ENCODE data around the gene CNOT8. TPM values are rescaled to one million over a fixed set of nuclear protein-coding genes. Genes with fewer than 3 reads are reported as not detected.

CNOT8 gene
- total and polyA plus RNA-seq, 2 of the 4 experiments (the other 2 are of a cell fraction): 41.4 to 49.1 TPM

GRCh38 chr5:154817815-154818214 is 40.6 kb upstream of the CNOT8 start:
- Histone ChIP-seq H3K9ac (ENCODE audit: low read depth, low read length) (no peak overlapping the region), H3K4me3 (ENCODE audit: insufficient read depth, low read depth, low read length) (no peak overlapping the region), H3K14ac (replicated peaks; ENCODE audit: low read depth, low read length) (no peak overlapping the region), H3K9me1 (ENCODE audit: insufficient read depth, low read length) (peaks cover 9% of the 10 kb centered on the region; the same call in 1 of the 2 replicates), H3K4ac (ENCODE audit: low read depth, low read length) (no peak overlapping the region), H3K4me1 (ENCODE audit: control insufficient read depth, insufficient read depth, low read length) (no peaks in the 10 kb centered on the region), H3K23ac (ENCODE audit: low read depth, low read length) (no peak overlapping the region), H4K5ac (ENCODE audit: low read depth, low read length) (no peak overlapping the region), H3K4me2 (ENCODE audit: low read depth, low read length) (no peak overlapping the region), H3K18ac (ENCODE audit: low read depth, low read length) (no peak overlapping the region), H2BK5ac (ENCODE audit: low read depth, low read length, poor library complexity, severe bottlenecking) (no peak overlapping the region), H2AFZ (replicated peaks; ENCODE audit: low read length, poor library complexity) (no peak overlapping the region), H2BK20ac (ENCODE audit: low read depth, low read length) (no peak overlapping the region), H3K36me3 (ENCODE audit: control insufficient read depth, insufficient read depth, low read length) (peaks cover 70% of the 10 kb centered on the region), H2AK9ac (replicated peaks; ENCODE audit: low read depth, low read length, poor library complexity) (no peak overlapping the region), H4K20me1 (ENCODE audit: insufficient read depth, low read length) (peaks cover 1% of the 10 kb centered on the region; the same call in 1 of the 2 replicates), H4K91ac (ENCODE audit: insufficient read depth, low read depth, low read length) (no peak overlapping the region), H4K8ac (ENCODE audit: low read depth in 2 of 2, low read length in 2 of 2) (no peak overlapping the region), H3K9me3 (ENCODE audit: control insufficient read depth, insufficient read depth, low read length) (no peaks in the 10 kb centered on the region), H2AK5ac (ENCODE audit: low read depth, low read length) (no peak overlapping the region), H2BK15ac (ENCODE audit: low read depth, low read length) (no peak overlapping the region), H3K27ac (ENCODE audit: insufficient read depth, low read length) (no peak overlapping the region), H3K79me1 (ENCODE audit: low read depth in 1 of 2, low read length in 2 of 2) (peaks cover 22 to 47% of the 10 kb centered on the region in 2 experiments), H3K56ac (ENCODE audit: extremely low read depth, insufficient read depth, low read length) (no peak overlapping the region), H2BK120ac (ENCODE audit: low read depth, low read length) (no peak overlapping the region), H3K27me3 (ENCODE audit: control insufficient read depth, insufficient read depth, low read length) (no peaks in the 10 kb centered on the region)
- no TSS peak for BruUV-seq (replicated peaks)
- dilution Hi-C loops (cut with HindIII; ENCODE audit: low sequenced_read_pairs, unreplicated experiment) (no loop called here), in situ Hi-C loops (cut with MboI; ENCODE audit: low sequenced_read_pairs) (loop anchor here (25.0 kb wide), 1 partner anchor 356 kb away; no protein-coding TSS in a partner anchor), intact Hi-C loops (cut with micrococcal nuclease) (no loop called here)
- TF ChIP-seq NFE2L2 (IDR thresholded peaks at IDR 0.05; ENCODE audit: low read depth, low read length) (no peak), MXI1 (IDR thresholded peaks at IDR 0.05; ENCODE audit: borderline replicate concordance, low read depth, low read length) (no peak), RAD21 (IDR thresholded peaks at IDR 0.05; ENCODE audit: low read length) (no peak), RCOR1 (IDR thresholded peaks at IDR 0.05; ENCODE audit: insufficient replicate concordance, low read length) (no peak), POLR2A (IDR thresholded peaks at IDR 0.05; ENCODE audit: low read depth, low read length) (no peak), USF2 (IDR thresholded peaks at IDR 0.05; ENCODE audit: low read depth, low read length) (no peak), SMC3 (IDR thresholded peaks at IDR 0.05; ENCODE audit: low read depth, low read length) (no peak), MAFK (IDR thresholded peaks at IDR 0.05; ENCODE audit: low read depth, low read length) (no peak)
- ChIA-PET CTCF (no interaction called here), POLR2A (ENCODE audit: unreplicated experiment) (no interaction called here)
- ATAC-seq (ENCODE audit: low read depth): no peak
- WGBS, 2 experiments (ENCODE audit: extremely low coverage in 2 of 2, insufficient read length in 1 of 2): no CpG with 5 or more reads among the region's 6 CpGs
- DNase-seq: no peak

All from IMR-90 (cell line).